ENCODE measurements around the gene PARP12. TPM values are rescaled to one million over a fixed set of nuclear protein-coding genes. Genes with fewer than 3 reads are reported as not detected.

PARP12 gene
- total and polyA plus RNA-seq, 4 donors: 30.0 to 56.8 (median 47.6) TPM

GRCh38 chr7:140009735-140010134, 53.0 kb downstream of the PARP12 start:
- Histone ChIP-seq H3K4me1 (ENCODE audit: control insufficient read depth in 5 of 5, insufficient read depth in 5 of 5, low read length in 5 of 5) (no peaks in the 10 kb centered on the region), H3K27ac (ENCODE audit: low read depth in 1 of 2, low read length in 1 of 2) (no peak overlapping the region), H3K9me3 (ENCODE audit: control insufficient read depth in 4 of 4, insufficient read depth in 3 of 4, low read length in 3 of 4) (no peaks in the 10 kb centered on the region), H3K9ac (ENCODE audit: insufficient read depth in 1 of 2, low read length in 2 of 2) (no peak overlapping the region), H3K4me3 (no peak overlapping the region), H3K27me3 (ENCODE audit: control insufficient read depth in 3 of 3, insufficient read depth in 3 of 3, low read length in 2 of 3) (no peaks in the 10 kb centered on the region), H3K36me3 (ENCODE audit: control insufficient read depth in 4 of 4, insufficient read depth in 4 of 4, low read length in 4 of 4) (peaks cover 0 to 4% (median 0%) of the 10 kb centered on the region in 4 donors)
- ATAC-seq (ENCODE audit: insufficient read depth, low FRiP score) (no peak), DNase-seq (no peak)
- WGBS, 2 donors: 93 to 95% methylated on average over 10 to 11 of the region's 11 CpGs
- no peak for TF ChIP-seq CTCF (IDR thresholded peaks at IDR 0.05; ENCODE audit: control extremely low read depth, extremely low read depth)

- no peak for DNase-seq
- no peaks in the 10 kb centered on the region for H3K4me1 ChIP-seq (ENCODE audit: control insufficient read depth in 5 of 5, insufficient read depth in 5 of 5, low read length in 5 of 5)
- 92 to 93% methylated on average over 14 to 16 of the region's 16 CpGs for WGBS, 2 donors
- TF ChIP-seq CTCF (IDR thresholded peaks at IDR 0.05; ENCODE audit: control extremely low read depth, extremely low read depth): no peak
- peaks cover 0 to 4% (median 0%) of the 10 kb centered on the region in 4 donors for H3K36me3 ChIP-seq (ENCODE audit: control insufficient read depth in 4 of 4, insufficient read depth in 4 of 4, low read length in 4 of 4)
- H3K27me3 ChIP-seq (ENCODE audit: control insufficient read depth in 3 of 3, insufficient read depth in 3 of 3, low read length in 2 of 3): no peaks in the 10 kb centered on the region
- H3K9me3 ChIP-seq (ENCODE audit: control insufficient read depth in 4 of 4, insufficient read depth in 3 of 4, low read length in 3 of 4): no peaks in the 10 kb centered on the region
- no peak overlapping the region for H3K4me3 ChIP-seq
- no peak overlapping the region for H3K27ac ChIP-seq (ENCODE audit: low read depth in 1 of 2, low read length in 1 of 2)
- H3K9ac ChIP-seq (ENCODE audit: insufficient read depth in 1 of 2, low read length in 2 of 2): no peak overlapping the region
- no peak for ATAC-seq (ENCODE audit: insufficient read depth, low FRiP score)
These were observed 53.8 kb downstream of the PARP12 start for GRCh38 chr7:140008755-140009610.

GRCh38 chr7:140007051-140007690, 55.6 kb downstream of the PARP12 start:
- no peak overlapping the region for H3K9ac ChIP-seq (ENCODE audit: insufficient read depth in 1 of 2, low read length in 2 of 2)
- H3K27ac ChIP-seq (ENCODE audit: low read depth in 1 of 2, low read length in 1 of 2): no peak overlapping the region
- no peak overlapping the region for H3K4me3 ChIP-seq
- no peak for DNase-seq
- TF ChIP-seq CTCF (IDR thresholded peaks at IDR 0.05; ENCODE audit: control extremely low read depth, extremely low read depth): no peak
- H3K9me3 ChIP-seq (ENCODE audit: control insufficient read depth in 4 of 4, insufficient read depth in 3 of 4, low read length in 3 of 4): no peaks in the 10 kb centered on the region
- no peaks in the 10 kb centered on the region for H3K27me3 ChIP-seq (ENCODE audit: control insufficient read depth in 3 of 3, insufficient read depth in 3 of 3, low read length in 2 of 3)
- no peaks in the 10 kb centered on the region for H3K4me1 ChIP-seq (ENCODE audit: control insufficient read depth in 5 of 5, insufficient read depth in 5 of 5, low read length in 5 of 5)
- WGBS, 2 donors: 91 to 96% methylated on average over 11 of the region's 11 CpGs
- no peaks in the 10 kb centered on the region for H3K36me3 ChIP-seq (ENCODE audit: control insufficient read depth in 4 of 4, insufficient read depth in 4 of 4, low read length in 4 of 4)
- no peak for ATAC-seq (ENCODE audit: insufficient read depth, low FRiP score)

All from lung (tissue), 12 donors.